Upper lobe of right lung (tissue), 1 donor: ENCODE data around the gene THNSL1. TPM values are rescaled to one million over a fixed set of nuclear protein-coding genes. Genes with fewer than 3 reads are reported as not detected.

Source experiments
- ATAC-seq: fragments of 200-7000 bp; cut with Tn5 transposase; one replicate; pipeline ENCODE4 v1.9.1; 2020; ENCODE audit warnings: mild to moderate bottlenecking, moderate library complexity
- DNase-seq: peaks from one replicate; pipeline ENCODE4 v3.0.0-alpha.2; 2020
- H3K27ac ChIP-seq: fragments of 200-600 bp; one replicate; pipeline ENCODE4 v1.8.0; 2022
- H3K27me3 ChIP-seq: fragments of 200-600 bp; one replicate; pipeline ENCODE4 v1.8.0; 2022; ENCODE audit warnings: mild to moderate bottlenecking
- H3K36me3 ChIP-seq: fragments of 200-600 bp; one replicate; pipeline ENCODE4 v1.8.0; 2022
- H3K4me1 ChIP-seq: fragments of 200-600 bp; one replicate; pipeline ENCODE4 v1.8.0; 2022
- H3K4me3 ChIP-seq: fragments of 200-600 bp; one replicate; pipeline ENCODE4 v1.8.0; 2022; ENCODE audit warnings: mild to moderate bottlenecking
- H3K9me3 ChIP-seq: fragments of 200-600 bp; one replicate; pipeline ENCODE4 v1.8.0; 2022
- intact Hi-C: fragments of 100-400 bp; cut with DNase I; formaldehyde crosslinking; loops from one replicate; pipeline ENCODE4 v1.11.0; 2022
- total RNA-seq: library from RNA; stranded (reverse); fragmentation: NEBNext Ultra II Directional; extraction: Animal tissue kit (Norgen Biotek cat#: 25700); gene quantifications from one replicate; pipeline ENCODE4 v1.2.1, GENCODE V29; 2021
- TF ChIP-seq, protein P1 (sequence below): fragments of 200-600 bp; IDR thresholded peaks from one replicate; pipeline ENCODE4 v1.8.0; 2022; ENCODE audit warnings: antibody characterized with exemption
- donor health status: DM: no; HTN: yes; CAD: no; lungs with severe emphysema.

THNSL1 gene
- total RNA-seq, 1 donor from 2014 or later, result 3.0 TPM

DNA sequence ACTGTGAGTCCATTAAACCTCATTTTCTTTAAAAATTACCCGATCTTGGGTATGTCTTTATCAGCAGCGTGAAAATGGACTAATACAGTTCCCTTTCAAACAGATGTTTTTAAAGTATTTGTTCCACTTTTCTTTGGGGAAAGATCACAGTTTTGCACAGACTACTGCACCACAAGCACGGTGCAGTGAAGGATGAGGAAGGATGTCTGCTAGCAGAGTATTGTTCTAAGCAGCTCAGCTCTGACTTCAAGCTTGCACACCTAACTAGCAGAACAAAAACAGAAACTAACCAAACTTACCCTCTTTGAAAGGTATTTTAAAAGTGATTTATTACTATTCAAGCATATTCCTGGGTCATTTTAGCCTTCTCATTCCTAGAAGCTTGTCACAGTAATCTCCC lies 20.0 kb downstream of the THNSL1 start:
- Histone ChIP-seq H3K27ac (no peak overlapping the region), H3K4me1 (no peaks in the 10 kb centered on the region), H3K27me3 (no peaks in the 10 kb centered on the region), H3K36me3 (no peaks in the 10 kb centered on the region), H3K9me3 (no peaks in the 10 kb centered on the region), H3K4me3 (no peak overlapping the region)
- TF ChIP-seq, protein P1, sequence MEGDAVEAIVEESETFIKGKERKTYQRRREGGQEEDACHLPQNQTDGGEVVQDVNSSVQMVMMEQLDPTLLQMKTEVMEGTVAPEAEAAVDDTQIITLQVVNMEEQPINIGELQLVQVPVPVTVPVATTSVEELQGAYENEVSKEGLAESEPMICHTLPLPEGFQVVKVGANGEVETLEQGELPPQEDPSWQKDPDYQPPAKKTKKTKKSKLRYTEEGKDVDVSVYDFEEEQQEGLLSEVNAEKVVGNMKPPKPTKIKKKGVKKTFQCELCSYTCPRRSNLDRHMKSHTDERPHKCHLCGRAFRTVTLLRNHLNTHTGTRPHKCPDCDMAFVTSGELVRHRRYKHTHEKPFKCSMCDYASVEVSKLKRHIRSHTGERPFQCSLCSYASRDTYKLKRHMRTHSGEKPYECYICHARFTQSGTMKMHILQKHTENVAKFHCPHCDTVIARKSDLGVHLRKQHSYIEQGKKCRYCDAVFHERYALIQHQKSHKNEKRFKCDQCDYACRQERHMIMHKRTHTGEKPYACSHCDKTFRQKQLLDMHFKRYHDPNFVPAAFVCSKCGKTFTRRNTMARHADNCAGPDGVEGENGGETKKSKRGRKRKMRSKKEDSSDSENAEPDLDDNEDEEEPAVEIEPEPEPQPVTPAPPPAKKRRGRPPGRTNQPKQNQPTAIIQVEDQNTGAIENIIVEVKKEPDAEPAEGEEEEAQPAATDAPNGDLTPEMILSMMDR, result no peak
- intact Hi-C loops, result no loop called here
- ATAC-seq (no peak), DNase-seq (no peak)

DNA sequence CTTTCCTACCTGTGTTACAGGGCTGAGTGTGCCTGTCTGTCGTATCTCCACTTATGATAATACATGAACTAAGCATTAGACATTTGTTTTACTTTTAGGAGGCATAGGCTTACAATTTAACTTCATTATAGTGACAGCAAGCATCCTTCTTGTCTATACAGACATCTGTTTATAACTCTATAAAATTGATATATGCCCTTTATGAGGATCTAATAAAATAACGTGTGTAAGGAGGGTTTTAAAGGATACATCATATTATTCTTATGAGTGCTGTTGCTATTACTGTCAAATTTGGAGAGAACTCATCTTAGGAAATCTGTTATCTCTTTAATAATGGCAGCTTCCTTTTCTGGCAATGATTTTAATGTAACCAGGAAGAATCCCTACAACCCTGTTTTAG lies 21.9 kb downstream of the THNSL1 start:
- H3K36me3 ChIP-seq, result no peaks in the 10 kb centered on the region
- H3K9me3 ChIP-seq, result no peaks in the 10 kb centered on the region
- intact Hi-C loops, result no loop called here
- H3K27me3 ChIP-seq, result no peaks in the 10 kb centered on the region
- no peak overlapping the region for H3K4me3 ChIP-seq
- TF ChIP-seq, protein P1, result no peak
- no peak overlapping the region for H3K27ac ChIP-seq
- ATAC-seq (no peak), DNase-seq (no peak)
- no peaks in the 10 kb centered on the region for H3K4me1 ChIP-seq

DNA sequence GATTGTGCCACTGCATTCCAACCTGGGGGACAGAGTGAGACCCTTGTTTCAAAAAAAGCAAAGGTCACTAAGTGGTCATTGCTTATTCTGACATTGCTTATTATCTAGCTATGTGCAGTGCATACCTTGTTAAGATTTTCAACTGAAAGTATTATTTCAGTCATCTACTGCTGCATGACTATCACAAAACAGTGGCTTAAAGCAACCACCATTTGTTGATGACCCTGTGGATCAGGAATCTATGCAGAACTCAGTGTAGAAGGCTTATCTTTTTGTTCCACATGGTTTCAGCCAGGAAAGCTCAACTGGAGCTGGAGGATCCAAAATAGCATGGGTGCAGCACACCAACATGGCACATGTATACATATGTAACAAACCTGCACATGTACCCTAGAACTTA lies 23.1 kb downstream of the THNSL1 start:
- Histone ChIP-seq H3K4me1 (no peaks in the 10 kb centered on the region), H3K4me3 (no peak overlapping the region), H3K27ac (no peak overlapping the region), H3K9me3 (no peaks in the 10 kb centered on the region), H3K27me3 (peaks cover 3% of the 10 kb centered on the region), H3K36me3 (no peaks in the 10 kb centered on the region)
- DNase-seq (no peak), ATAC-seq (no peak)
- intact Hi-C loops, result no loop called here
- TF ChIP-seq, protein P1, result no peak

DNA sequence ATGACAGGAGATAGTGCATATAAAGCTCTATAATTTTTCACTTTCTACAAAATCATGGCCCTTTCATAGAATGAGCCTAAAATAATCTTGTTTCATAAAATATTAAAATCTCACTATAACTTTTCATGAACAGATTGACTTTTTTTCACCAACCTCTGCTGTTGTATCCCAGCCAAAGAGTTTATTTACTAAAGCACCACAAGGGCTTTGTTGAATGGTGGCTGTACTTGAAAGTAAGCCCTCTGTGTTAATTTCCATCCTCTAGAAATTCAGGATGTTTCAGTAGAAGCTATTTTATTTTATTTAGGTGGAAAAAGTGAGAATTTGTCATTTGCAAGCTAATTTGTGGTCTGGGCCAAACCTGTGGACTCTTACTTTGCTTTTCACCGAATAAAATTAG lies 30.2 kb downstream of the THNSL1 start:
- H3K36me3 ChIP-seq, result no peaks in the 10 kb centered on the region
- peaks cover 3% of the 10 kb centered on the region for H3K27me3 ChIP-seq
- intact Hi-C loops, result no loop called here
- TF ChIP-seq, protein P1, result no peak
- DNase-seq, result no peak
- no peak for ATAC-seq
- no peak overlapping the region for H3K4me3 ChIP-seq
- H3K4me1 ChIP-seq, result no peaks in the 10 kb centered on the region
- H3K9me3 ChIP-seq, result no peaks in the 10 kb centered on the region
- H3K27ac ChIP-seq, result no peak overlapping the region

DNA sequence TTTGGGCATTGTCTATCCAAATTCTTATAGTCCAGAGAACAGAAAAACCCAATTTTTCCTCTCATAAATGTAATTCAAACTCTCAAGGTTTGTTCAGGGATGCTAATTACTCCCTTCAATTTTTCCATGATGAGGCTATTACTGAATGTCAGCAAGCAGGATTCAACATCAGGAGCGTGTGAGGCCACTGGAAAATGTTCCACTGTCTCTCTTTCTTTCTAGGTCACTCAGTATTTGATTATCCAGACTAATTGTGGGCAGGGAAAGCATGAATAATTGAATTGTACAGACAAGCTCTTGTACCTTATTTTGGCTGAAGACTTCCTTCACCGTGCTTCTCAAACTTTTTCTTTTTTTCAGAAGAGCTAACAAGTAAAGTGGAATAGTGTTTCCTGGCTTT lies 30.7 kb downstream of the THNSL1 start:
- Histone ChIP-seq H3K9me3 (no peaks in the 10 kb centered on the region), H3K4me3 (no peak overlapping the region), H3K4me1 (no peaks in the 10 kb centered on the region), H3K36me3 (no peaks in the 10 kb centered on the region), H3K27me3 (peaks cover 3% of the 10 kb centered on the region), H3K27ac (no peak overlapping the region)
- no peak for DNase-seq
- TF ChIP-seq, protein P1, result no peak
- intact Hi-C loops, result no loop called here
- no peak for ATAC-seq

DNA sequence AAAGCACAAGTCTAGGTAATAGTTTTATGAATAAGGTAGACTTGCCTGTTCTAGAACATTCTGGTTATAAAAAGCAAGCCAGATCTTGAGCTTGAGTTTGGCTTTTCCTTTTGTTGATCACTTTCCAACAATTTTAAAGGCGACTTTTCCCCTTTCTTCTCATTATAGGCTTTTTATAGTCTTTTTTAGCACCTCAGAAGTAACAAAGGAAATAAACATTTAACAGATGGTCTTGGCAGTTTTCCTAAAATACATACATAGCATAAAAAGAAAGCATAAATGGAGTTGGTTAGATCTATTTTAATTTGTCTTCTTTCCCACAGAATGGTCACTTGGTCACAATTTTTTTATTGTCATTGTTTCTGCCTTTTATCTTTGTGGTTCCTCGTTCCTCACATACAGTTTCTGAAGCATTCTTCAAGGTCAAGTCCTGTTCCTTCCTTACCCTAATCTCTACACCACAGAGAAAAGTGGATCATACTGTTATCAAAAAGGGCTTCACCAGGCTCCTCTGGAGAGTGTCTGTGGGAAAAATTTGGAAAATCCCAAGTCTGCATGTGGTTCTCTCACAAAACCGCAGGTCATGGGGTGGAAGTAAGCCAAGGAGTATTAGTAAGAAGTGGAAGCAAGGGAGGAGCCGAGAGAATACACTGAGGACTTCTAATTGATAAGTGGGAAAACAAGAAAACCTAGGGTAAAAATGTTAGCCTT lies 31.3 kb downstream of the THNSL1 start:
- intact Hi-C loops, result no loop called here
- no peak for DNase-seq
- TF ChIP-seq, protein P1, result no peak
- Histone ChIP-seq H3K36me3 (no peaks in the 10 kb centered on the region), H3K27me3 (peaks cover 3% of the 10 kb centered on the region), H3K4me3 (no peak overlapping the region), H3K4me1 (no peaks in the 10 kb centered on the region), H3K9me3 (no peaks in the 10 kb centered on the region), H3K27ac (no peak overlapping the region)
- no peak for ATAC-seq
